ENCODE results near the gene PSMD12.

Gene PSMD12

DNA sequence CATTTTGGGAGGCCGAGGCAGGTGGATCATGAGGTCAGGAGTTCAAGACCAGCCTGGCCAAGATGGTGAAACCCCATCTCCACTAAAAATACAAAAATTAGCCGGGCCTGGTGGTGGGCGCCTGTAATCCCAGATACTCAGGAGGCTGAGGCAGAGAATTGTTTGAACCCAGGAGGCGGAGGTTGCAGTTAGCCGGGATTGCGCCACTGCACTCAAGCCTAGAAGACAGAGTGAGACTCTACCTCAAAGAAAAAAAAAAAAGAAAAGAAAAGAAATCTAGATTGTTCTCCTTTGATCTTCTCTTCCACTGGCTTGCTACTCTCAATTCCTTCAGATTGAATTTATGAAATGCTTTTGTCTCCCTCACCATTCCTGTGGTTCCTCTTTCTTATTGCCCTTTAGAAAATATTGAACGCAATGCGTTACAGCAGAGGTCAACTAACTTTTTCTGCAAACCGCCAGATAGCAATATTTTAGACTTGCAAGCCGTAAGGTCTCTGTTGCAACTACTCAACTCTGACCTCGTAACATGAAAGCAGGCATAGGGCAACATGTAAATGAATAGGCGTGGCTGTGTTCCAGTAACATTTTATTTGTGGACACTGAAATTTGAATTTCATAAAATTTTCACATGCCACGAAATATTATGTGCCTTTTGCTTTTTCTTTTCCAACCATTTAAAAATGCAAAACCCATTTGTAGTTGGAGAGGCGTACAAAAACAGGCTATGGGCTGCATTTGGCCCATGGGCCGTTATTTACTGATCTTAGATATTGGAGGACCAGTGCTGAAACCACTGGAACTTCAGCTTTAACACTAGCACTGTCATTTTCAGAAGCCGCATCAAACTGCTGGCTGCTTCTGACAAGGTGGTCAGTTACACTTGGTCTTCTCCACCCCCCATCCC lies 35.5 kb upstream of the PSMD12 start:
- no peaks in the 10 kb centered on the region for H3K36me3 ChIP-seq (ENCODE audit: control insufficient read depth, insufficient read depth, low read length)
- H3K79me2 ChIP-seq (ENCODE audit: control insufficient read depth, insufficient read depth, low read length) = peaks cover 30% of the 10 kb centered on the region
- WGBS (ENCODE audit: extremely low coverage, insufficient coverage, low lambda C conversion rate) = no CpG with 5 or more reads among the region's 16 CpGs
- H2AK5ac ChIP-seq (ENCODE audit: low read length) = no peak overlapping the region
- no peak overlapping the region for H2BK15ac ChIP-seq (replicated peaks; ENCODE audit: low read depth)
- no peaks in the 10 kb centered on the region for H3K27me3 ChIP-seq (ENCODE audit: insufficient read depth, low read length, poor library complexity)
- H3K4me1 ChIP-seq (ENCODE audit: control insufficient read depth, low read depth, low read length) = no peaks in the 10 kb centered on the region
- no peak overlapping the region for H3K9ac ChIP-seq (ENCODE audit: low read length)
- H4K5ac ChIP-seq (ENCODE audit: low read length) = no peak overlapping the region
- no peak overlapping the region for H3K18ac ChIP-seq (ENCODE audit: low read length)
- no peak overlapping the region for H3K56ac ChIP-seq (ENCODE audit: low read length)
- no peak overlapping the region for H2BK5ac ChIP-seq (ENCODE audit: low read length)
- H3K23ac ChIP-seq (ENCODE audit: low read length) = no peak overlapping the region
- H3K4ac ChIP-seq (ENCODE audit: low read depth, low read length) = no peak overlapping the region
- no peak overlapping the region for H3K4me3 ChIP-seq (ENCODE audit: low read length)
- peaks cover 14% of the 10 kb centered on the region for H3K79me1 ChIP-seq (ENCODE audit: low read length)
- no peak overlapping the region for H3K27ac ChIP-seq (ENCODE audit: low read depth, low read length)
- no peak for DNase-seq
- H2BK120ac ChIP-seq (ENCODE audit: low read depth, low read length) = no peak overlapping the region
- no peak overlapping the region for H4K8ac ChIP-seq (ENCODE audit: low read depth, low read length)
- no peak overlapping the region for H3K4me2 ChIP-seq (ENCODE audit: low read length)

DNA sequence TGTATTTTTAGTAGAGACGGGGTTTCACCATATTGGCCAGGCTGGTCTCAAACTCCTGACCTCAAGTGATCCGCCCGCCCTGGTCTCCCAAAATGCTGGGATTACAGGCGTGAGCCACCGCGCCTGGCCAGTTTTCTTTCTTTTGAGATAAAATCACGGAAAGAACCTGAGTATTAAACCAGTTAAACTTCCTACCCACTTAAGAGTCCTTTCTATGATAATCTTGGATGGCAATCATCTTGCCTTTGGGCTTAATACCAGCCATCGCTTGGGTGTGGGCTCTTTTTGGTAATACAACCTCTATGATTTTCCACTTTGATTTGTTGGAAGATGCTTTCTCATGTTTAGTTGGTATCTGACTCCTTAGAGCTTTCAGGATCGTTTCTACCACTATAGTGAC lies 34.7 kb upstream of the PSMD12 start:
- H3K4me3 ChIP-seq (ENCODE audit: low read length) = no peak overlapping the region
- H3K9ac ChIP-seq (ENCODE audit: low read length) = no peak overlapping the region
- no peak overlapping the region for H3K27ac ChIP-seq (ENCODE audit: low read depth, low read length)
- no peak for DNase-seq
- H3K4me2 ChIP-seq (ENCODE audit: low read length) = no peak overlapping the region
- H3K56ac ChIP-seq (ENCODE audit: low read length) = no peak overlapping the region
- no peak overlapping the region for H2AK5ac ChIP-seq (ENCODE audit: low read length)
- H3K4ac ChIP-seq (ENCODE audit: low read depth, low read length) = no peak overlapping the region
- H2BK5ac ChIP-seq (ENCODE audit: low read length) = no peak overlapping the region
- H4K5ac ChIP-seq (ENCODE audit: low read length) = no peak overlapping the region
- H3K27me3 ChIP-seq (ENCODE audit: insufficient read depth, low read length, poor library complexity) = no peaks in the 10 kb centered on the region
- H2BK15ac ChIP-seq (replicated peaks; ENCODE audit: low read depth) = no peak overlapping the region
- no peak overlapping the region for H3K18ac ChIP-seq (ENCODE audit: low read length)
- no CpG with 5 or more reads among the region's 9 CpGs for WGBS (ENCODE audit: extremely low coverage, insufficient coverage, low lambda C conversion rate)
- no peaks in the 10 kb centered on the region for H3K4me1 ChIP-seq (ENCODE audit: control insufficient read depth, low read depth, low read length)
- H3K36me3 ChIP-seq (ENCODE audit: control insufficient read depth, insufficient read depth, low read length) = no peaks in the 10 kb centered on the region
- H3K23ac ChIP-seq (ENCODE audit: low read length) = no peak overlapping the region
- peaks cover 29% of the 10 kb centered on the region for H3K79me2 ChIP-seq (ENCODE audit: control insufficient read depth, insufficient read depth, low read length)
- H3K79me1 ChIP-seq (ENCODE audit: low read length) = peaks cover 14% of the 10 kb centered on the region
- no peak overlapping the region for H2BK120ac ChIP-seq (ENCODE audit: low read depth, low read length)
- H4K8ac ChIP-seq (ENCODE audit: low read depth, low read length) = no peak overlapping the region

DNA sequence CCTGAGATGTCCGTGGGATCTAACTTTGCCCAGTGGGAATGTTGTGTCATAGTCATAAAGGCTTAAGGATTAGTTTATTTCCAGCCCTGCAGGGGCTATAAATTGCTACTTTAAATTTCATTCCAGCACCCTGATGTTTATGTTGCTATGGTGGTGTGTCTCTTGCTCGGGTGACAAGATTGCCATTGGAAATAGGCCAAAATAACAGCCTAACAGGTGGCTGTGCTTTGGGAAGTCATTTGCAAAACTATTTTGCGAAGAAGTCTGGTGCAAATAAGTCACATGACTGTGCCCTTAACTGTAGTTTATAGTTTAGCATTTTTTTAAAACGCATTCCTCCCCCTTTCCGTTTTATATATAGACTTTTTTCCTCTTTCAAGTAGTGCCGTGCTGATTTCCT lies 33.8 kb upstream of the PSMD12 start:
- no peak overlapping the region for H3K56ac ChIP-seq (ENCODE audit: low read length)
- no peaks in the 10 kb centered on the region for H3K27me3 ChIP-seq (ENCODE audit: insufficient read depth, low read length, poor library complexity)
- peaks cover 27% of the 10 kb centered on the region for H3K79me2 ChIP-seq (ENCODE audit: control insufficient read depth, insufficient read depth, low read length)
- no peak overlapping the region for H3K4me3 ChIP-seq (ENCODE audit: low read length)
- no peak overlapping the region for H3K18ac ChIP-seq (ENCODE audit: low read length)
- H3K4me2 ChIP-seq (ENCODE audit: low read length) = no peak overlapping the region
- H2BK5ac ChIP-seq (ENCODE audit: low read length) = no peak overlapping the region
- H3K27ac ChIP-seq (ENCODE audit: low read depth, low read length) = no peak overlapping the region
- WGBS (ENCODE audit: extremely low coverage, insufficient coverage, low lambda C conversion rate) = no CpG with 5 or more reads among the region's 6 CpGs
- H3K23ac ChIP-seq (ENCODE audit: low read length) = no peak overlapping the region
- H3K4ac ChIP-seq (ENCODE audit: low read depth, low read length) = no peak overlapping the region
- DNase-seq = no peak
- no peak overlapping the region for H3K9ac ChIP-seq (ENCODE audit: low read length)
- H3K4me1 ChIP-seq (ENCODE audit: control insufficient read depth, low read depth, low read length) = no peaks in the 10 kb centered on the region
- H2BK120ac ChIP-seq (ENCODE audit: low read depth, low read length) = no peak overlapping the region
- H2BK15ac ChIP-seq (replicated peaks; ENCODE audit: low read depth) = no peak overlapping the region
- H3K36me3 ChIP-seq (ENCODE audit: control insufficient read depth, insufficient read depth, low read length) = no peaks in the 10 kb centered on the region
- peaks cover 14% of the 10 kb centered on the region for H3K79me1 ChIP-seq (ENCODE audit: low read length)
- no peak overlapping the region for H4K8ac ChIP-seq (ENCODE audit: low read depth, low read length)
- no peak overlapping the region for H2AK5ac ChIP-seq (ENCODE audit: low read length)
- no peak overlapping the region for H4K5ac ChIP-seq (ENCODE audit: low read length)

DNA sequence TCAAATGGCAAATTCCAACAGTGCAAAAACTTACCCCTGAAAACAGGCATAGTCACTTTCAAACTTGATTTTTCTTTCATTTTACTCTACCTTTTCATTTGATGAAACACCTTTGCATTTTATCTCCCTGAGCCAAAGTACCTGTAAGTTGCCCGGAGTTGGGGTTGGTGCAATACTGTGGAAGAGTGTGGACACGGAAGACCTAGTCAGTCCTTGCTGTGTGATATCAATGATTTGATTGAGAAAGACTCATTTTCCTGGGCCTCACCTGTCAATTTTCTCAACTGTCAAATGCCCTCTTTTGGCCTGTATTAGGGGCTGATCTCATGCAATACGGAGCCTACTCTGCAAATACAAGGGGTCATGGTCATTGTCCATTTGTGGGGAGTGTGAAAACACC lies 33.3 kb upstream of the PSMD12 start:
- H2BK5ac ChIP-seq (ENCODE audit: low read length) = no peak overlapping the region
- no peak overlapping the region for H3K56ac ChIP-seq (ENCODE audit: low read length)
- peaks cover 27% of the 10 kb centered on the region for H3K79me2 ChIP-seq (ENCODE audit: control insufficient read depth, insufficient read depth, low read length)
- H2BK15ac ChIP-seq (replicated peaks; ENCODE audit: low read depth) = no peak overlapping the region
- no peak overlapping the region for H3K9ac ChIP-seq (ENCODE audit: low read length)
- H3K23ac ChIP-seq (ENCODE audit: low read length) = no peak overlapping the region
- WGBS (ENCODE audit: extremely low coverage, insufficient coverage, low lambda C conversion rate) = no CpG with 5 or more reads among the region's 3 CpGs
- H2BK120ac ChIP-seq (ENCODE audit: low read depth, low read length) = no peak overlapping the region
- no peak overlapping the region for H3K4me2 ChIP-seq (ENCODE audit: low read length)
- no peaks in the 10 kb centered on the region for H3K27me3 ChIP-seq (ENCODE audit: insufficient read depth, low read length, poor library complexity)
- no peak overlapping the region for H4K5ac ChIP-seq (ENCODE audit: low read length)
- H4K8ac ChIP-seq (ENCODE audit: low read depth, low read length) = no peak overlapping the region
- no peak overlapping the region for H2AK5ac ChIP-seq (ENCODE audit: low read length)
- no peaks in the 10 kb centered on the region for H3K36me3 ChIP-seq (ENCODE audit: control insufficient read depth, insufficient read depth, low read length)
- no peak for DNase-seq
- no peak overlapping the region for H3K4ac ChIP-seq (ENCODE audit: low read depth, low read length)
- H3K4me3 ChIP-seq (ENCODE audit: low read length) = no peak overlapping the region
- peaks cover 13% of the 10 kb centered on the region for H3K79me1 ChIP-seq (ENCODE audit: low read length)
- no peaks in the 10 kb centered on the region for H3K4me1 ChIP-seq (ENCODE audit: control insufficient read depth, low read depth, low read length)
- H3K18ac ChIP-seq (ENCODE audit: low read length) = no peak overlapping the region
- no peak overlapping the region for H3K27ac ChIP-seq (ENCODE audit: low read depth, low read length)

DNA sequence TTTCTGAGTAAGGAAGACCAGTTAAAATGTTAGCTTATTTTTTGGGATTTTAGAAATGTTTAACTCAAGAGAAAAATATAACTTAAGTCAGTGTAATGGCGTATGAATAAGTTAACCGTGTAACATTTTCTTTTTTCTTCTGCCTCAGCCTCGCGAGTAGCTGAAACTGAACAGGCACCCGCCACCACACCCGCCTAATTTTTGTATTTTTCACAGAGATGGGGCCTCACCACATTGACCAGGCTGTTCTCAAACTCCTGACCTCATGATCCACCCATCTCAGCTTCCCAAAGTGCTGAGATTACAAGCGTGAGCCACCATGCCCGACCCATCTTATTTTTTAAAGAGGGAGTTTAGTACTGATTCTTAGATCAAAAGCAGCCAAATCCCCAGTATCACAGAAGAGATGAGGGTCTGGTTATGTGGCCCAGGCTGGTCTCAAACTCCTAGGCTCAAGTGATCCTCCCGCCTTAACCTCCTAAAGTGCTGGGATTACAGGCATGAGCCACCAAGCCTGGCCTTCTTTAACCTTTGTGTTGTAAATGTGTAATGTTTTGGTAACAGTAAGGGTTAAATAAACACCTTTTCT lies 27.5 kb upstream of the PSMD12 start:
- 100% methylated on average over 1 of the region's 9 CpGs for WGBS (ENCODE audit: extremely low coverage, insufficient coverage, low lambda C conversion rate)
- Histone ChIP-seq H3K56ac (ENCODE audit: low read length) (no peak overlapping the region), H2BK15ac (replicated peaks; ENCODE audit: low read depth) (no peak overlapping the region)

More for the DNA sequence above, 27.5 kb upstream of the PSMD12 start:
- Histone ChIP-seq H3K79me2 (ENCODE audit: control insufficient read depth, insufficient read depth, low read length) (peaks cover 18% of the 10 kb centered on the region), H2BK5ac (ENCODE audit: low read length) (no peak overlapping the region), H4K5ac (ENCODE audit: low read length) (no peak overlapping the region), H2AK5ac (ENCODE audit: low read length) (no peak overlapping the region), H4K8ac (ENCODE audit: low read depth, low read length) (no peak overlapping the region), H3K36me3 (ENCODE audit: control insufficient read depth, insufficient read depth, low read length) (no peaks in the 10 kb centered on the region), H3K4ac (ENCODE audit: low read depth, low read length) (no peak overlapping the region), H3K79me1 (ENCODE audit: low read length) (peaks cover 4% of the 10 kb centered on the region), H3K18ac (ENCODE audit: low read length) (no peak overlapping the region), H3K4me1 (ENCODE audit: control insufficient read depth, low read depth, low read length) (no peaks in the 10 kb centered on the region), H3K27me3 (ENCODE audit: insufficient read depth, low read length, poor library complexity) (no peaks in the 10 kb centered on the region), H3K23ac (ENCODE audit: low read length) (no peak overlapping the region), H2BK120ac (ENCODE audit: low read depth, low read length) (no peak overlapping the region), H3K9ac (ENCODE audit: low read length) (no peak overlapping the region), H3K27ac (ENCODE audit: low read depth, low read length) (no peak overlapping the region), H3K4me3 (ENCODE audit: low read length) (no peak overlapping the region), H3K4me2 (ENCODE audit: low read length) (no peak overlapping the region)
- no peak for DNase-seq

All from mesendoderm (in vitro differentiated cells).